Measurements from ENCODE around the gene OTOGL.

OTOGL gene

DNA sequence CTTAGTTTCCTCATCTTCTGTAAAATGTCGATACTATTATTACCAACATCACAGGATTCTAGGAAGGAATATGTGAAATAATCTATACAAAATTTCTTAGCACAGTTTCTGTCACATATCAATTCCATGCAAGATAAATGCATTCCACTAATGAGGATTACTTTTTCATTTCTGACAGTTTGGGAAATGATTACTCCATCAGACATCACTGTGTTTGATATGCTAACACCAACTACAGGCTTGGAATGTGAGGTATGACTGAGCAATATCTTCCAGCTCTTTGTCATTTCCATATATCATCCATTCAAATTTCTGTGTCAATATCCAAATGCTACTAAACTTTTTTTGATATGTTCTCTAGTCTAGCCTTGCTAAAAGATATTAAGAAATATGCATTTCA is 233.5 kb downstream of the OTOGL start:
- Mint-ChIP-seq H3K4me3 (no peak overlapping the region), H3K9me3 (no peaks in the 10 kb centered on the region), H3K27ac (no peak overlapping the region), H3K4me1 (no peaks in the 10 kb centered on the region), H3K27me3 (ENCODE audit: low read depth) (no peaks in the 10 kb centered on the region), H3K36me3 (ENCODE audit: low read depth) (no peaks in the 10 kb centered on the region)
- TF ChIP-seq, protein P1, sequence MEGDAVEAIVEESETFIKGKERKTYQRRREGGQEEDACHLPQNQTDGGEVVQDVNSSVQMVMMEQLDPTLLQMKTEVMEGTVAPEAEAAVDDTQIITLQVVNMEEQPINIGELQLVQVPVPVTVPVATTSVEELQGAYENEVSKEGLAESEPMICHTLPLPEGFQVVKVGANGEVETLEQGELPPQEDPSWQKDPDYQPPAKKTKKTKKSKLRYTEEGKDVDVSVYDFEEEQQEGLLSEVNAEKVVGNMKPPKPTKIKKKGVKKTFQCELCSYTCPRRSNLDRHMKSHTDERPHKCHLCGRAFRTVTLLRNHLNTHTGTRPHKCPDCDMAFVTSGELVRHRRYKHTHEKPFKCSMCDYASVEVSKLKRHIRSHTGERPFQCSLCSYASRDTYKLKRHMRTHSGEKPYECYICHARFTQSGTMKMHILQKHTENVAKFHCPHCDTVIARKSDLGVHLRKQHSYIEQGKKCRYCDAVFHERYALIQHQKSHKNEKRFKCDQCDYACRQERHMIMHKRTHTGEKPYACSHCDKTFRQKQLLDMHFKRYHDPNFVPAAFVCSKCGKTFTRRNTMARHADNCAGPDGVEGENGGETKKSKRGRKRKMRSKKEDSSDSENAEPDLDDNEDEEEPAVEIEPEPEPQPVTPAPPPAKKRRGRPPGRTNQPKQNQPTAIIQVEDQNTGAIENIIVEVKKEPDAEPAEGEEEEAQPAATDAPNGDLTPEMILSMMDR (IDR thresholded peaks at IDR 0.05; ENCODE audit: unreplicated experiment in 3 of 3): no peak

DNA sequence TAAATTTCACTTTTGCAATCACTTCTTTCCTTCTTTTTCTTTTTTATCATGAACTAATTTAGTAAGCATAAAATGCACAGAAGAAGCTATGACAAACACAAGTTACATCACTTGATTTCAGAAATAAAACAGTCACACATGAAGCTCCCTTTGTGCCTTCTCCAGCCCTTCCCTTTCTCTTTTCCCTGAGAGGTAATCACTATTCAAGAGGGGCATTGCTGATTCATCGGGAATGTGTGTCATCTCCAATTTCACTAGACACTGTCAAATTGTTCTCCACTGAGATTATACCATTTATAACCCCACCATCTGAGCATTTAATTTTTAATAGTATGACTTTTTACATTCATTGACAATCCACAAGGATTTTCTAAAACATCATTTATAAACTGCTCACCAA is 253.1 kb downstream of the OTOGL start:
- H3K36me3 Mint-ChIP-seq (ENCODE audit: low read depth): no peaks in the 10 kb centered on the region
- no peaks in the 10 kb centered on the region for H3K9me3 Mint-ChIP-seq
- H3K27ac Mint-ChIP-seq: no peak overlapping the region
- H3K27me3 Mint-ChIP-seq (ENCODE audit: low read depth): peaks cover 3% of the 10 kb centered on the region
- H3K4me3 Mint-ChIP-seq: no peak overlapping the region
- TF ChIP-seq, protein P1 (IDR thresholded peaks at IDR 0.05; ENCODE audit: unreplicated experiment in 3 of 3): no peak
- no peaks in the 10 kb centered on the region for H3K4me1 Mint-ChIP-seq

DNA sequence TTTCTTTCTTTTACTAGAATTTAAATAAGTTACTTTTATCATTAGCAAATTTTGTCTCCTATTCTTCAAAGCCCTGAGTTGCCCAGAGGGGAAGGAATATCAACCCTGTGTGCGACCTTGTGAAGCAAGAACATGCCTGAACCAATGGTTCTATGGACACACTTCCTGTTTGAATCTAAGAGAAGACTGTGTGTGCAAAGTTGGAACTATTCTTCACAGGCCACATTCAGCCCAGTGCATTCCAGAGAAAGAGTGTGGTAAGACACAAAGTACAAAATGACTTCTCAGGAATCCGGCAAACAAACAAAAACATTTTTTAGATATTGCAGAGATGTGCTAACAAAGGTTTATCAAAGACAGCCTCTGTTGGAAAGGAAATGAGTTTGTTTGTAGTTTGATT is 253.9 kb downstream of the OTOGL start:
- H3K4me3 Mint-ChIP-seq: no peak overlapping the region
- no peaks in the 10 kb centered on the region for H3K4me1 Mint-ChIP-seq
- H3K36me3 Mint-ChIP-seq (ENCODE audit: low read depth): no peaks in the 10 kb centered on the region

DNA sequence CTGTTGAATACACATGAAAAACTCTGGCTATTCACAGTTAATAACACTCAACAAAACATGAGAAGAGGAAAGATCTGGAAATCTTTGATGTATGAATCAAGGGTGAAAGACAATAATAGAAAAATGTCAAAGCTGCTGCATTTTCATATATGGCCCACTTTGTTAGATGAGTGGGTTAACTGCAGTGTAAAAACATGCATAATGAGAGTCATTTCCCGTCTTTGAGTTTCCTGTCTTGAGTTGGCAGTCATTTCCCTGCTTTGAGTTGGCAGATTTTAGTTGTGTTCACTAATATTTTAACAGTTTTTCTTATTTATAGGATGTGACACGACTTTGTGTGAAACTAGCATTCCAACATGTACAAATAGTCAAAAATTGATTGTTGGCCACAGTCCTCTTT is 256.8 kb downstream of the OTOGL start:
- H3K4me3 Mint-ChIP-seq: no peak overlapping the region
- H3K27me3 Mint-ChIP-seq (ENCODE audit: low read depth): no peaks in the 10 kb centered on the region
- H3K27ac Mint-ChIP-seq: no peak overlapping the region
- TF ChIP-seq, protein P1 (IDR thresholded peaks at IDR 0.05; ENCODE audit: unreplicated experiment in 3 of 3): no peak
- H3K4me1 Mint-ChIP-seq: no peaks in the 10 kb centered on the region
- H3K9me3 Mint-ChIP-seq: no peaks in the 10 kb centered on the region
- H3K36me3 Mint-ChIP-seq (ENCODE audit: low read depth): no peaks in the 10 kb centered on the region

More for the DNA sequence above, 253.9 kb downstream of the OTOGL start:
- Mint-ChIP-seq H3K9me3 (no peaks in the 10 kb centered on the region), H3K27ac (no peak overlapping the region), H3K27me3 (ENCODE audit: low read depth) (no peaks in the 10 kb centered on the region)
- TF ChIP-seq, protein P1 (IDR thresholded peaks at IDR 0.05; ENCODE audit: unreplicated experiment in 3 of 3): no peak

DNA sequence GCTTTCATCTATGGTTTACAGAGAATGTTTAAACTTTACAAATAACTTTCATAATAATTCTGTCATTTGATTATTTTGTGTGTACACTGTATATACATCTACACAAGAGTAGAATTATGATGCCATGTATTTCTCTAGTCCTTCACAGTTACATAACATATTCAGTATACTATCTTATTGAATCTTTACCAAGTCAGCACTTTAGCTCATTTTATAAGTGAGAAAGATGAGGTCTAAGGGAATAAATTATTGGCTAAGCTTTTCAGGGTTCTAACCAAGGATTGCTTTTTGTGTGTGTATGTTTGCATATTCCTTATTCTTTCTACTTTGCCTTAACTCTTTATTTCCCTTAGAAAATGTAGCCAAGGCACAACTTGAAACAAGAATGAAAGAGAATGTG is 260.4 kb downstream of the OTOGL start:
- H3K27me3 Mint-ChIP-seq (ENCODE audit: low read depth): no peaks in the 10 kb centered on the region
- H3K27ac Mint-ChIP-seq: no peak overlapping the region

DNA sequence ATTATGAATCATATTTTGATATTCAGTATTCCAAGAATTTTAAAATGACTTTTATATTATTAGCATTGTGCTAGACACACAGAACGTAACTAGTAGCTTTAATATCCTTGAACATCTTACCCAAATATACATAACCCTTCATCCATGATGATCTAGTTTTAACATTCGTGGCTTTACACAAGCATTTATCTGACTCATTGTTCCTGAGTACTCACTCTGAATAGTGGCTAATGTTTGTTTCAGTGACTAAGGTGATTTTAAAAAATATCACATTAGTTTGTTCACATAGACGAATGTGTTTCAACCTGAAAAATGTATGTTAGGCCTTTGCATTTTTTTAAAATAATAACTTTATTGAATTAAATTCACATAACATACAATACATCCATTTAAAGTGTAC is 264.7 kb downstream of the OTOGL start:
- Mint-ChIP-seq H3K27ac (no peak overlapping the region), H3K27me3 (ENCODE audit: low read depth) (no peaks in the 10 kb centered on the region), H3K9me3 (peaks cover 3% of the 10 kb centered on the region), H3K4me3 (no peak overlapping the region), H3K36me3 (ENCODE audit: low read depth) (no peaks in the 10 kb centered on the region), H3K4me1 (no peaks in the 10 kb centered on the region)
- TF ChIP-seq, protein P1 (IDR thresholded peaks at IDR 0.05; ENCODE audit: unreplicated experiment in 3 of 3): no peak

More for the DNA sequence above, 260.4 kb downstream of the OTOGL start:
- no peaks in the 10 kb centered on the region for H3K4me1 Mint-ChIP-seq
- no peak overlapping the region for H3K4me3 Mint-ChIP-seq
- H3K9me3 Mint-ChIP-seq: peaks cover 3% of the 10 kb centered on the region
- no peaks in the 10 kb centered on the region for H3K36me3 Mint-ChIP-seq (ENCODE audit: low read depth)
- TF ChIP-seq, protein P1 (IDR thresholded peaks at IDR 0.05; ENCODE audit: unreplicated experiment in 3 of 3): no peak

All from nephron (organoid).